ENCODE measurements around the gene RFX1. TPM values are rescaled to one million over a fixed set of nuclear protein-coding genes. Genes with fewer than 3 reads are reported as not detected.

The RFX1 gene
- total and polyA plus RNA-seq, 8 donors = 0.58 to 27.2 (median 3.3) TPM

DNA sequence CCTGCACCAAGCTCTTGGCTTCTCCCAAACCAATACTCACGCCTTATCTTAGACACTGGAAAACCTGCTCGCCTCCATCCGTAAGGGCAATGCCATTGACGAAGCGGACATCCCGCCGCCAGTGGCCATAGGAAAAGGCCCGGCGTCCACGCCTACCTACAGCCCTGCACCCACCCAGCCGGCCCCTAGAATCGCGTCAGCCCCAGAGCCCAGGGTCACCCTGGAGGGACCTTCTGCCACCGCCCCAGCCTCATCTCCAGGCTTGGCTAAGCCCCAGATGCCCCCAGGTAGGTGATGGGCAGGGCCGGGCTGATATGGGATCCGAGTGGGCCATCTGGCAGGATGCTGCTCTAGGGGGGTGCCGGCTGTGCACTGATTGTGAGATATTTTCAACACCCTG lies 92.8 kb downstream of the RFX1 start:
- intact Hi-C loops (cut with DNase I; ENCODE audit: low total_unique reads) = no loop called here
- Histone ChIP-seq H3K27ac (no peak overlapping the region), H3K36me3 (peaks cover 43 to 93% (median 91%) of the 10 kb centered on the region in 4 donors), H3K4me3 (no peak overlapping the region), H3K9me3 (no peaks in the 10 kb centered on the region), H3K27me3 (no peaks in the 10 kb centered on the region), H3K4me1 (peaks cover 0 to 9% (median 7%) of the 10 kb centered on the region in 4 donors)
- no peak for DNase-seq
- no peak for TF ChIP-seq CTCF (IDR thresholded peaks at IDR 0.05)
- TF ChIP-seq POLR2A (IDR thresholded peaks at IDR 0.05) = no peak
- no peak for TF ChIP-seq POLR2AphosphoS5 (IDR thresholded peaks at IDR 0.05)
- TF ChIP-seq EP300 (IDR thresholded peaks at IDR 0.05) = no peak
- WGBS, 5 donors = 93 to 98% (median 94%) methylated on average over 13 to 17 of the region's 17 CpGs

Other genes starting within 250 kb of the RFX1 start
- gene MRI1, start 241.8 kb downstream of the RFX1 start, total RNA-seq = 100 to 1,000 TPM in 1 of 5 donors, 10 to 100 TPM in 4; 24.4 to 249 (median 48.7) TPM
- gene MRI1, start 241.8 kb downstream of the RFX1 start, polyA plus RNA-seq = 10 to 100 TPM in 1 of 3 donors, 1 to 10 TPM in 2; 7.3 to 28.5 (median 9.6) TPM
- 100 to 1,000 TPM in 4 of 5 donors, 10 to 100 TPM in 1; 14.7 to 271 (median 188) TPM for gene C19orf53, start 231.9 kb downstream of the RFX1 start, total RNA-seq
- gene C19orf53, start 231.9 kb downstream of the RFX1 start, polyA plus RNA-seq = 100 to 1,000 TPM; 171 to 221 (median 196) TPM
- 10 to 100 TPM in 1 of 5 donors, 1 to 10 TPM in 4; 2.2 to 14.0 (median 4.3) TPM for gene ZSWIM4, start 210.9 kb downstream of the RFX1 start, total RNA-seq
- gene ZSWIM4, start 210.9 kb downstream of the RFX1 start, polyA plus RNA-seq = 1 to 10 TPM; 2.3 to 4.9 (median 3.0) TPM
- not detected for gene NANOS3, start 129.2 kb downstream of the RFX1 start, total RNA-seq
- gene NANOS3, start 129.2 kb downstream of the RFX1 start, polyA plus RNA-seq = 1 to 10 TPM in 1 of 3 donors, not detected in 2; 1.2 TPM
- 10 to 100 TPM in 1 of 5 donors, 1 to 10 TPM in 2, under 1 TPM in 1, not detected in 1; 0.87 to 14.3 (median 1.8) TPM for gene BRME1, start 100.2 kb downstream of the RFX1 start, total RNA-seq
- gene BRME1, start 100.2 kb downstream of the RFX1 start, polyA plus RNA-seq = 1 to 10 TPM; 1.7 to 5.8 (median 3.7) TPM
- 100 to 1,000 TPM in 1 of 5 donors, 10 to 100 TPM in 4; 24.8 to 381 (median 49.6) TPM for gene CC2D1A, start 100.1 kb downstream of the RFX1 start, total RNA-seq
- gene CC2D1A, start 100.1 kb downstream of the RFX1 start, polyA plus RNA-seq = 10 to 100 TPM; 28.0 to 38.8 (median 38.2) TPM
- not detected for gene PODNL1, start 67.9 kb downstream of the RFX1 start, total RNA-seq
- gene PODNL1, start 67.9 kb downstream of the RFX1 start, polyA plus RNA-seq = 1 to 10 TPM in 2 of 3 donors, under 1 TPM in 1; 0.92 to 3.4 (median 1.3) TPM
- 10 to 100 TPM in 2 of 5 donors, 1 to 10 TPM in 3; 7.1 to 37.3 (median 9.8) TPM for gene DCAF15, start 53.8 kb downstream of the RFX1 start, total RNA-seq
- gene DCAF15, start 53.8 kb downstream of the RFX1 start, polyA plus RNA-seq = 10 to 100 TPM; 21.2 to 32.9 (median 31.3) TPM
- not detected for gene RLN3, start 21.8 kb upstream of the RFX1 start, total RNA-seq
- gene RLN3, start 21.8 kb upstream of the RFX1 start, polyA plus RNA-seq = not detected
- 10 to 100 TPM in 1 of 5 donors, 1 to 10 TPM in 2, not detected in 2; 2.3 to 11.1 (median 4.0) TPM for gene IL27RA, start 25.4 kb upstream of the RFX1 start, total RNA-seq
- 1 to 10 TPM; 1.1 to 2.6 (median 1.5) TPM for gene IL27RA, start 25.4 kb upstream of the RFX1 start, polyA plus RNA-seq
- gene PALM3, start 55.8 kb upstream of the RFX1 start, total RNA-seq = 100 to 1,000 TPM in 1 of 5 donors, 10 to 100 TPM in 2, 1 to 10 TPM in 2; 4.2 to 100 (median 12.2) TPM
- gene PALM3, start 55.8 kb upstream of the RFX1 start, polyA plus RNA-seq = 100 to 1,000 TPM in 1 of 3 donors, 10 to 100 TPM in 2; 20.7 to 141 (median 22.5) TPM
- gene MISP3, start 66.5 kb upstream of the RFX1 start, total RNA-seq = 10 to 100 TPM in 4 of 5 donors, 1 to 10 TPM in 1; 2.0 to 88.7 (median 34.1) TPM
- 10 to 100 TPM; 14.9 to 29.8 (median 25.1) TPM for gene MISP3, start 66.5 kb upstream of the RFX1 start, polyA plus RNA-seq
- gene C19orf67, start 79.5 kb upstream of the RFX1 start, total RNA-seq = not detected
- gene C19orf67, start 79.5 kb upstream of the RFX1 start, polyA plus RNA-seq = under 1 TPM in 1 of 3 donors, not detected in 2; 0.50 TPM
- 100 to 1,000 TPM in 1 of 5 donors, 10 to 100 TPM in 3, 1 to 10 TPM in 1; 4.8 to 228 (median 24.6) TPM for gene SAMD1, start 84.4 kb upstream of the RFX1 start, total RNA-seq
- 10 to 100 TPM; 16.3 to 29.1 (median 22.4) TPM for gene SAMD1, start 84.4 kb upstream of the RFX1 start, polyA plus RNA-seq
- gene PRKACA, start 111.4 kb upstream of the RFX1 start, total RNA-seq = 100 to 1,000 TPM in 1 of 5 donors, 10 to 100 TPM in 4; 14.7 to 159 (median 26.6) TPM
- gene PRKACA, start 111.4 kb upstream of the RFX1 start, polyA plus RNA-seq = 10 to 100 TPM; 27.7 to 43.8 (median 38.2) TPM
- gene ASF1B, start 130.3 kb upstream of the RFX1 start, total RNA-seq = 100 to 1,000 TPM in 1 of 5 donors, 1 to 10 TPM in 3, not detected in 1; 2.6 to 120 (median 5.5) TPM
- 10 to 100 TPM in 1 of 3 donors, 1 to 10 TPM in 2; 5.7 to 11.0 (median 8.8) TPM for gene ASF1B, start 130.3 kb upstream of the RFX1 start, polyA plus RNA-seq
- gene ADGRL1, start 199.8 kb upstream of the RFX1 start, total RNA-seq = 10 to 100 TPM in 4 of 5 donors, 1 to 10 TPM in 1; 9.0 to 24.5 (median 18.7) TPM
- gene ADGRL1, start 199.8 kb upstream of the RFX1 start, polyA plus RNA-seq = 10 to 100 TPM in 1 of 3 donors, 1 to 10 TPM in 2; 6.0 to 11.0 (median 6.7) TPM